Measurements from ENCODE around the gene PACS2.

PACS2 gene

DNA sequence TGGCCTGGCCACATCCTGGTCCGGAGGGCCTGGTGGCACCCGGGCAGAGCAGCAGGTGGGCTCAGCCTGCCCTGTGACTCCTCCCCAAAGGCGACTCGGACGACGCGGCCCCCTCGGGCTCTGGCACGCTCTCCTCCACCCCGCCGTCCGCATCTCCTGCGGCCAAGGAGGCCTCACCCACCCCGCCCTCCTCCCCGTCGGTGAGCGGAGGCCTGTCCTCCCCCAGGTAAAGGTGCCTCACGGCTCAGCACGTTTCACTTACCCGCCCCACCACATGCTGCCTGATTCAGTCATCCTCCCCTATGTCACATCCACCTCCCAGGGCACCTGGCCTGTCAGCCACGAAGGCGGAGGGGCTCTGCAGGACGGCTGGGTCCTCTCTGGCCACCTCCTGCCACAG is 77.0 kb downstream of the PACS2 start:
- TF ChIP-seq EGR1 (IDR thresholded peaks at IDR 0.05), result no peak

- TF ChIP-seq RAD21 (IDR thresholded peaks at IDR 0.05; ENCODE audit: low read depth), result no peak
- no peak for TF ChIP-seq TEAD4 (IDR thresholded peaks at IDR 0.05)
- TF ChIP-seq, protein P1, sequence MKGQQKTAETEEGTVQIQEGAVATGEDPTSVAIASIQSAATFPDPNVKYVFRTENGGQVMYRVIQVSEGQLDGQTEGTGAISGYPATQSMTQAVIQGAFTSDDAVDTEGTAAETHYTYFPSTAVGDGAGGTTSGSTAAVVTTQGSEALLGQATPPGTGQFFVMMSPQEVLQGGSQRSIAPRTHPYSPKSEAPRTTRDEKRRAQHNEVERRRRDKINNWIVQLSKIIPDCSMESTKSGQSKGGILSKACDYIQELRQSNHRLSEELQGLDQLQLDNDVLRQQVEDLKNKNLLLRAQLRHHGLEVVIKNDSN (IDR thresholded peaks at IDR 0.05), result no peak
- no peak for TF ChIP-seq ZBTB7A (IDR thresholded peaks at IDR 0.05; ENCODE audit: low read depth)
- no peak for TF ChIP-seq CREB1 (IDR thresholded peaks at IDR 0.05; ENCODE audit: low read depth)
- no peak for TF ChIP-seq EGR1 (IDR thresholded peaks at IDR 0.05)
- TF ChIP-seq FOXM1 (IDR thresholded peaks at IDR 0.05; ENCODE audit: borderline replicate concordance, low read depth), result no peak
- no peak for TF ChIP-seq TCF12 (IDR thresholded peaks at IDR 0.05; ENCODE audit: low read depth)
- no peak for TF ChIP-seq CEBPB (IDR thresholded peaks at IDR 0.05)
- no peak for TF ChIP-seq MAX (IDR thresholded peaks at IDR 0.05)
- TF ChIP-seq, protein P2, sequence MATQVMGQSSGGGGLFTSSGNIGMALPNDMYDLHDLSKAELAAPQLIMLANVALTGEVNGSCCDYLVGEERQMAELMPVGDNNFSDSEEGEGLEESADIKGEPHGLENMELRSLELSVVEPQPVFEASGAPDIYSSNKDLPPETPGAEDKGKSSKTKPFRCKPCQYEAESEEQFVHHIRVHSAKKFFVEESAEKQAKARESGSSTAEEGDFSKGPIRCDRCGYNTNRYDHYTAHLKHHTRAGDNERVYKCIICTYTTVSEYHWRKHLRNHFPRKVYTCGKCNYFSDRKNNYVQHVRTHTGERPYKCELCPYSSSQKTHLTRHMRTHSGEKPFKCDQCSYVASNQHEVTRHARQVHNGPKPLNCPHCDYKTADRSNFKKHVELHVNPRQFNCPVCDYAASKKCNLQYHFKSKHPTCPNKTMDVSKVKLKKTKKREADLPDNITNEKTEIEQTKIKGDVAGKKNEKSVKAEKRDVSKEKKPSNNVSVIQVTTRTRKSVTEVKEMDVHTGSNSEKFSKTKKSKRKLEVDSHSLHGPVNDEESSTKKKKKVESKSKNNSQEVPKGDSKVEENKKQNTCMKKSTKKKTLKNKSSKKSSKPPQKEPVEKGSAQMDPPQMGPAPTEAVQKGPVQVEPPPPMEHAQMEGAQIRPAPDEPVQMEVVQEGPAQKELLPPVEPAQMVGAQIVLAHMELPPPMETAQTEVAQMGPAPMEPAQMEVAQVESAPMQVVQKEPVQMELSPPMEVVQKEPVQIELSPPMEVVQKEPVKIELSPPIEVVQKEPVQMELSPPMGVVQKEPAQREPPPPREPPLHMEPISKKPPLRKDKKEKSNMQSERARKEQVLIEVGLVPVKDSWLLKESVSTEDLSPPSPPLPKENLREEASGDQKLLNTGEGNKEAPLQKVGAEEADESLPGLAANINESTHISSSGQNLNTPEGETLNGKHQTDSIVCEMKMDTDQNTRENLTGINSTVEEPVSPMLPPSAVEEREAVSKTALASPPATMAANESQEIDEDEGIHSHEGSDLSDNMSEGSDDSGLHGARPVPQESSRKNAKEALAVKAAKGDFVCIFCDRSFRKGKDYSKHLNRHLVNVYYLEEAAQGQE (IDR thresholded peaks at IDR 0.05; ENCODE audit: low read depth), result no peak
- TF ChIP-seq YY1 (IDR thresholded peaks at IDR 0.05; ENCODE audit: low read depth), result no peak
- TF ChIP-seq NFIC (IDR thresholded peaks at IDR 0.05), result no peak
- TF ChIP-seq TAF1 (IDR thresholded peaks at IDR 0.05; ENCODE audit: low read depth), result no peak
- no peak for TF ChIP-seq EP300 (IDR thresholded peaks at IDR 0.05; ENCODE audit: borderline replicate concordance)
These were observed 77.9 kb downstream of the PACS2 start for GRCh38 chr14:105392131-105393090.

DNA sequence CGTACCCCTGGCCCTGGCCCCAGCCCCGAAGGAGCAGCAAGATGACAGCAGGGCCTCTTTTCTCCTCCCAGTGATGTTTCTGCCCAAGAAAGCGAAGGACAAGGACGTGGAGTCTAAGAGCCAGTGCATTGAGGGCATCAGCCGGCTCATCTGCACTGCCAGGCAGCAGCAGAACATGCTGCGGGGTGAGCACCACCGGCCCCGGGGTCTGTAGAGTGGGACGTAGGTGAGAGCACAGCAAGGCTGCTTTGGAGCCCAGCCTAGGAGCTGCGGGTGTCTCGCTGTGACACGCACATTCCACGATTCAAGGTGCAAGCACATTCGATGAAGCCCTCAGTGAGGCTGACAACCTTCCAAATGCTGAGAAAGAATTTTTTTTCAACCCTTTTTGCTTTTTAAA is 78.6 kb downstream of the PACS2 start:
- TF ChIP-seq TCF12 (IDR thresholded peaks at IDR 0.05; ENCODE audit: low read depth), result no peak
- TF ChIP-seq NFIC (IDR thresholded peaks at IDR 0.05), result no peak
- no peak for TF ChIP-seq TAF1 (IDR thresholded peaks at IDR 0.05; ENCODE audit: low read depth)
- TF ChIP-seq YY1 (IDR thresholded peaks at IDR 0.05; ENCODE audit: low read depth), result no peak
- no peak for TF ChIP-seq FOXM1 (IDR thresholded peaks at IDR 0.05; ENCODE audit: borderline replicate concordance, low read depth)
- TF ChIP-seq, protein P1 (IDR thresholded peaks at IDR 0.05), result no peak
- no peak for TF ChIP-seq CREB1 (IDR thresholded peaks at IDR 0.05; ENCODE audit: low read depth)

- no peak for TF ChIP-seq TAF1 (IDR thresholded peaks at IDR 0.05; ENCODE audit: low read depth)
- TF ChIP-seq FOXM1 (IDR thresholded peaks at IDR 0.05; ENCODE audit: borderline replicate concordance, low read depth), result no peak
- TF ChIP-seq, protein P1 (IDR thresholded peaks at IDR 0.05), result no peak
- no peak for TF ChIP-seq EP300 (IDR thresholded peaks at IDR 0.05; ENCODE audit: borderline replicate concordance)
- TF ChIP-seq CREB1 (IDR thresholded peaks at IDR 0.05; ENCODE audit: low read depth), result no peak
- no peak for TF ChIP-seq MAX (IDR thresholded peaks at IDR 0.05)
- TF ChIP-seq TCF12 (IDR thresholded peaks at IDR 0.05; ENCODE audit: low read depth), result no peak
- TF ChIP-seq TEAD4 (IDR thresholded peaks at IDR 0.05), result no peak
- no peak for TF ChIP-seq EGR1 (IDR thresholded peaks at IDR 0.05)
- no peak for TF ChIP-seq RAD21 (IDR thresholded peaks at IDR 0.05; ENCODE audit: low read depth)
- TF ChIP-seq ZBTB7A (IDR thresholded peaks at IDR 0.05; ENCODE audit: low read depth), result no peak
- TF ChIP-seq CEBPB (IDR thresholded peaks at IDR 0.05), result no peak
These were observed 80.4 kb downstream of the PACS2 start for GRCh38 chr14:105394714-105395537.

GRCh38 chr14:105395538-105395854 is 80.9 kb downstream of the PACS2 start:
- TF ChIP-seq MAX (IDR thresholded peaks at IDR 0.05) (no peak), EP300 (IDR thresholded peaks at IDR 0.05; ENCODE audit: borderline replicate concordance) (no peak), YY1 (IDR thresholded peaks at IDR 0.05; ENCODE audit: low read depth) (no peak), FOXM1 (IDR thresholded peaks at IDR 0.05; ENCODE audit: borderline replicate concordance, low read depth) (no peak), TAF1 (IDR thresholded peaks at IDR 0.05; ENCODE audit: low read depth) (no peak), RAD21 (IDR thresholded peaks at IDR 0.05; ENCODE audit: low read depth) (no peak), ZBTB7A (IDR thresholded peaks at IDR 0.05; ENCODE audit: low read depth) (no peak), TCF12 (IDR thresholded peaks at IDR 0.05; ENCODE audit: low read depth) (no peak), NFIC (IDR thresholded peaks at IDR 0.05) (no peak), TEAD4 (IDR thresholded peaks at IDR 0.05) (no peak), EGR1 (IDR thresholded peaks at IDR 0.05) (no peak), CEBPB (IDR thresholded peaks at IDR 0.05) (no peak)
- TF ChIP-seq, protein P2 (IDR thresholded peaks at IDR 0.05; ENCODE audit: low read depth), result no peak
- TF ChIP-seq, protein P1 (IDR thresholded peaks at IDR 0.05), result no peak

All from Ishikawa (cell line).